Fibroblast of lung (primary cell): ENCODE data around the gene AVP.

Experiments
- CTCF ChIP-seq, 2 donors: IDR thresholded peaks in 1 of 2; conservative IDR thresholded peaks in 1 of 2; 1 replicate in 1 of 2; 2 replicates in 1 of 2; pipeline ENCODE4 v1.5.1; 2011 to 2012; ENCODE audit warnings: low read length in 2 of 2, control low read depth in 1 of 2, inconsistent platforms in 1 of 2, low read depth in 1 of 2, mild to moderate bottlenecking in 1 of 2
- EZH2 ChIP-seq: IDR thresholded peaks from 2 replicates; pipeline ENCODE4 v1.5.1; 2012; ENCODE audit warnings: low read length, control low read depth, mild to moderate bottlenecking; ENCODE audit errors: missing control alignments

- TF ChIP-seq CTCF (conservative IDR thresholded peaks at IDR 0.05 in 1 of 2, IDR thresholded peaks at IDR 0.05 in 1 of 2; ENCODE audit: low read depth in 1 of 2, low read length in 2 of 2): no peak
- TF ChIP-seq EZH2: no peak
These were observed 43.9 kb upstream of the AVP start for GRCh38 chr20:3128275-3128984.
